ENCODE measurements around the gene DLL1.

DLL1 gene

DNA sequence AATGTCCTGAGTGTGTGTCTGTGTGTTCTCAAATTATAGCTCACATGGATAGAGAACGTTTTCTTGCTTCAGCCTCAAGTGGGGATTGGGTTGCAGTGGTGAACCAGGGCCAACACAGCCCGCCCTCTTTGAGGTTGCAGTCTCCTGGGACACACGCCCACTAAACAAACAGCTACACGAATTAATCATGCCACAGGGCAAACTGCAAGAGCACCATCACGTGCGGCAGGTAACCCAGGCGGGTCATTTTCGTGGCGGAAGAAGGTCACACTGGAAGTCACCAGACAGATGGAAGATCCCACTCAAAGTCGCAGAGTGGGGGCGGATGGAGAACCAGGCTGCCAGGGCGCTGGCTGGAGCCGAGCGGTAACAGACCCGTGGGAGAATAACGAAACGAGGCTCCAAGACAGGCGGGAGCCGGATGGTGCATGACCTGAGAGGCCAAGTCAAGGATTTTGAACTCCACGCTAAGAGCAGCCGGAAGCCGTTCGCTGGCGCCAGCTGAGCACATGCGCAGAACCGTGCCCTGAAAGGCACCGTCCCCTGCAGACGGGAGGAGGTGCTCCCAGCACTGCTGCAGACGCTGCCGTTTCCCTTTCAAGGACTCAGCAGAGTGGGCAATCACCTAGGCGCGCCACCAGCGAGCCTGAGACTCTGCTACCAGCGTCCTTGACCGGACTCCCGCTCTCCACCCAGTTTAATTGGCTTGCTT is 10.7 kb downstream of the DLL1 start:
- no peaks in the 10 kb centered on the region for H3K9me3 Mint-ChIP-seq (ENCODE audit: low read depth)
- peaks cover 32% of the 10 kb centered on the region for H3K4me1 Mint-ChIP-seq (ENCODE audit: low read depth)
- peak overlapping the region; percentile 29 for H3K27ac Mint-ChIP-seq
- peaks cover under 1% of the 10 kb centered on the region for H3K36me3 Mint-ChIP-seq
- peak overlapping the region; percentile 76 for H3K4me3 Mint-ChIP-seq
- H3K27me3 Mint-ChIP-seq, result no peaks in the 10 kb centered on the region

DNA sequence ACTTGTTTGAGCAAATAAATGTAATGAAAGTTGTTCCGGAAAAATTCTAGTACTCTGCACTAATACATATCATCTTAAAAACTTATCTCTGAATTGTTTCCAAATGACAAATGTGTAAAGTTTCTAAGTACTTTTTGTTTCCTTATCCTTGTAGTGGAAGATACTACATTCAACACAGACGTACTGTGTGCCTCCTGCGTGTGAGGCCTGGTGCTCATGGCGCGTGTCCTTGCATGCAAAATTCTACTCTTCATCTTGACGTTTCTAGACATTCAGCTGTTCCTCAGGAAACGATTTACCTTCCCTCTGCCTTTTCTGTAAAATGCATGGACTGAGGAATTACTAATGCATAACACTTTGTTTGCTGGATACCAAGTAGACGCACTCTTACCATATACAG is 11.5 kb downstream of the DLL1 start:
- H3K27me3 Mint-ChIP-seq, result no peaks in the 10 kb centered on the region
- H3K4me3 Mint-ChIP-seq, result no peak overlapping the region
- H3K9me3 Mint-ChIP-seq (ENCODE audit: low read depth), result no peaks in the 10 kb centered on the region
- H3K27ac Mint-ChIP-seq, result peak overlapping the region; percentile 52
- H3K36me3 Mint-ChIP-seq, result no peaks in the 10 kb centered on the region
- H3K4me1 Mint-ChIP-seq (ENCODE audit: low read depth), result peaks cover 32% of the 10 kb centered on the region

DNA sequence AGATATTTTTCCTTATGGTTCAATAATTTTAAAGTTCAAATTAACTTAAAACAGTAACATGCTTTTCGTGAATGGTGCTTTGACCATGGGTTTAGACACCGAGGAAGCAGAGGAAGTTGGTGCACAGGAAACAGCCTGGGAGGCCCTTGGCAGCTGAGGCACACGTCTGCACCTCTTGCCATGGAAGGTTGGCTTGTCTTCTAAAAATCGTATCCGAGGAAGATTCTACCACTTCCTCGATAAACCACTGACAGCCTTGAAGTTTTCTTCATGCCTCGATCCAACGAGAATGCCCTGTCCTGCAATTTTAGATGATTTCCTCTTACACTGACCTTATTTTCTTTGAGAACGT is 12.2 kb downstream of the DLL1 start:
- H3K4me3 Mint-ChIP-seq, result peak overlapping the region; percentile 54

DNA sequence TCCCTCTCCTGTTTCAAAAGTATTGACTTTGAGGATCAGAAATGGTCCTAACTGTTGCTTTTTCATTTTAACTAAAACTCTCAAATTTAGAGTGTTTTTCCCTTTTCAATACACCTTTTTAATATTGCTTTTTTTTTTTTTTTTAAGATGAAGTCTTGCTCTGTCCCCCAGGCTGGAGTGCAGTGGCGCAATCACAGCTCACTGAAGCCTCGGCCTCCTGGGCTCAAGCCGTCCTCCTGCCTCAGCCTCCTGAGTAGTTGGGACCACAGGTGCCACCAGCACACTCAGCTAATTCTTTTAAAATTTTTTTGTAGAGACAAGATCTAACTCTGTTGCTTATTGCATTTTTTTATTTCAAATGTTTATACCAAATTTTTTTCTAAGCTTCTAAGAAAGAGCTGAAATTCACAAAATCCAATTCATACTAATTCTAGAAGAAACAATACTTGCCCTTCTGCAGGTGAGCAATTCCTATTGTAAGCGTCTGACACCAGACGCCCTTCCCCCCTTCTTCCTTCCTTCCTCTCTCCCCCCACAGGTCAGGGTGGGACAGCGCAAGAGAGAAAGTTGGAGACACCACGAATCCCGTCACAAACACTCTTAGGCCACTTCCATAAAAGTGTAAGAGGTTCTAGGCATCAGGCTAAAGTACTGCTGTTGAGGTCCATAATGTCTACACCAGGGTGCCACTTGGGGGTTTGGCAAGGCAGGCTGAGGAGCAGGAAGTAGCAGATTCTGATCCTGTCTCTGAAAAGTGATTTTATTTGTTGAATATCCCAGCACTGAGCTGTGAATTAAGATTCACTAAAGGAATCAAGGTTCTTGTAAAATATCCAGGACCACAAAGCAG is 12.8 kb downstream of the DLL1 start:
- Mint-ChIP-seq H3K36me3 (no peaks in the 10 kb centered on the region), H3K27ac (peak overlapping the region; percentile 79), H3K4me3 (peak overlapping the region; percentile 54), H3K27me3 (no peaks in the 10 kb centered on the region), H3K4me1 (ENCODE audit: low read depth) (peaks cover 37% of the 10 kb centered on the region), H3K9me3 (ENCODE audit: low read depth) (no peaks in the 10 kb centered on the region)

More for the DNA sequence above, 12.2 kb downstream of the DLL1 start:
- H3K4me1 Mint-ChIP-seq (ENCODE audit: low read depth), result peaks cover 35% of the 10 kb centered on the region
- no peaks in the 10 kb centered on the region for H3K27me3 Mint-ChIP-seq
- peak overlapping the region; percentile 79 for H3K27ac Mint-ChIP-seq
- no peaks in the 10 kb centered on the region for H3K9me3 Mint-ChIP-seq (ENCODE audit: low read depth)
- no peaks in the 10 kb centered on the region for H3K36me3 Mint-ChIP-seq

DNA sequence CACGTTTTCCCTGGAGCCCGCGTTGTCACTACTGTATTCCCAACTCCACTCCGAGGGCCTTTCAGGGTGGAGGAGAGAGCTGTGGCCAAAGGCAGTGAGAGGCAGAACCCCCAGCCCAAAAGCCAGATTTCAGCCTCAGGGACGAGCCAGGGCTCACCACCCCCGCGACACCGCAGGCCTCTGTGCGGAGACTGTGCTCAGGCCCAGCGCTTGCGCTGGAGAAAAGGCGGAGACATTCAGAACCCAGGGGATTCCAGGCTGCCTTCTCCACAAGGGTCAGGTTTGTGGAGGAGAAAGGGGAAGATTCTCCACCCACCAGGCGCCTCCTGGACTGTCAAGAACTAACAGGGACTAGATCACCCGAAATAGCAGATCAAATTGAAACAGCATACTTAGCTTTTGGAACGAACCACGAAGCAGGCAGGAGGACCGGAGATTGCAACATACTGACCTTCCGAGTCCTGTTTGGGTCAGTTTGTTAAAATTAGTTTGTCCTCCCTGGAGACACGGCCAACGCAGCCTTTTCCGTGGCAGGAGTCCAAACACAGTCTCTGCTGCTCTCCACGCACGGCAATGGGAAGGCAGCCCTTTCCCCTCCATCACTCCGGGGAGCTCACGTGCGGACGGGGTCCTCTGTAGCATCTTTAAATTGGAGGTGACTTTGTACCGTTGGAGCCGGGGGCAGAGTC is 14.4 kb downstream of the DLL1 start:
- Mint-ChIP-seq H3K4me1 (ENCODE audit: low read depth) (peaks cover 50% of the 10 kb centered on the region), H3K27ac (no peak overlapping the region), H3K36me3 (no peaks in the 10 kb centered on the region), H3K27me3 (no peaks in the 10 kb centered on the region), H3K9me3 (ENCODE audit: low read depth) (no peaks in the 10 kb centered on the region), H3K4me3 (no peak overlapping the region)

DNA sequence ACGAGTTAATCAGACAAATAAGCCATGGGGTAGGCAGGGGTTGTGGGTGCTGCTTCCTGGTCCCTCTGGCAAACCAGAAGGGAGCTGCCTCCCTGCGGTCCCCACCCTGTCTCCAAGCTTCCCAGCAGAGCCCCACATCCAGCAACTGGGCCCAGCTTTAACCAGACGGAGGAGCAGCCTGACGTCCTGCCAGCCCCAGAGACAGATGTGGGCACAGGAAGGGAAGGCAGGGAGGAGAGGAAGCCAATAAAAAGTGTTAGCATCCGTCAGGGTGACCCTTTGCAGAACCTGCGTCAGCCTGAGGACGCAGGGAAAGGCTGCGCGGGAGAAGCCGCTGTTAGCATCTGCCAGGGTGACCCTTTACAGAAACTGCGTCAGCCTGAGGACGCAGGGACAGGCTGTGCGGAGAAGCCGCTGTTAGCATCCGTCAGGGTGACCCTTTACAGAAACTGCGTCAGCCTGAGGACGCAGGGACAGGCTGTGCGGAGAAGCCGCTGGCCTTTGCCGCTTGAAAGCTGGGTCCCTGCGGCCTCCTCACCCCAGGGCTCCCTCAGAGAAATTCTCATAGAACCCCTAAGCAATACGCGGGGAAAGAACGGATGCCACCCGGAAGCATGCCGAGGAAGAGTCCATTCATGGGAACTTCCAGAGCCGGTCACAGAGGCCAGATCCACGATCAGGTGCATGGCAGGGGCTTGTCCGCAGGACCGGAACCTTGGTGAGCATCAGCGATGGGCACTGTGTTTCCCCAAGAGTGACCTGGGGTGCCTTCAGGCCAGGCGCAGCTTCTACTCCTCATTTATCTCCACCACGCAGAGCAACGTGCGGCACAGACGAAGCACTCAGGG is 15.9 kb downstream of the DLL1 start:
- Mint-ChIP-seq H3K4me3 (no peak overlapping the region), H3K9me3 (ENCODE audit: low read depth) (no peaks in the 10 kb centered on the region), H3K36me3 (no peaks in the 10 kb centered on the region), H3K4me1 (ENCODE audit: low read depth) (peaks cover 53% of the 10 kb centered on the region), H3K27me3 (no peaks in the 10 kb centered on the region), H3K27ac (no peak overlapping the region)

DNA sequence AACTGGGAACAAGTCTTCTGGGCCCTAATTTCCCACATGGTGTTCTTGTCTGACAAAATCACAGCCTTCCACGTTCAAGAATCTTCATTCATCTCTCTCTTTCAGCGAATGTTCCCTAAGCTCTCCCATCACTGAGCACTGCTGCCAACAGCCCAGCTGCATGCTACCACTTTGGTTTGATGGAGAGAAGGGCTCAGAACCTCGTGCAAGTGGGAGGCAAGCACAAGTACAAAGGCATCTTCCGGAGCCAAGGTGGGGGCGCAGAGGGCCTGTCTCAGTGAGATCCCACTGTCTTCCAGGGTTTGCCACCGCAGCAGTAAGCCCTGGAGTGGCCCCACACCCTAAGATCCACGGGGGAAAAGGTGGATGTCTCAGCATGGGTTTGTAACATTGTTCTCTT is 17.2 kb downstream of the DLL1 start:
- Mint-ChIP-seq H3K36me3 (no peaks in the 10 kb centered on the region), H3K27me3 (no peaks in the 10 kb centered on the region), H3K4me1 (ENCODE audit: low read depth) (peaks cover 40% of the 10 kb centered on the region), H3K27ac (no peak overlapping the region), H3K9me3 (ENCODE audit: low read depth) (no peaks in the 10 kb centered on the region), H3K4me3 (peak overlapping the region; percentile 47)

DNA sequence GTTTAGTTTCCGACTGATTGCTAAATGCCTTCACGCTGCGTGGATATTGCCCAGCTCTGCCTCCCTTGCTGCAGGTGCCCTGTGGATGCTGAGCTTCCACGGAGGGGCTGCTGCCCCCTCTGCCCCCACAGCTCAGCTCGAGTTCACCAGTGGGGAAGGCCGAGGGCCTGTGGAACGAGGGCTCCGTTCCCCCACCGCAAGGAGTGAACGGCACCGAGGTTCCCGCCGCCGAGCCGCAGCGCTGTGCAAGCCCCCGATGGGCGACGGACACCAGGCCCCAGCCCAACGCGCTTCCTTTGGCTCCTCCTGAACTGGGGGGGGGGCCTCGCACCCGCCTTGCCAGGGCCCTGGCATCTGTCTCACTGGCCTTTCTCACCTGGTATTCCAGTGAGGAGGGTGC is 17.7 kb downstream of the DLL1 start:
- H3K36me3 Mint-ChIP-seq, result no peaks in the 10 kb centered on the region
- H3K9me3 Mint-ChIP-seq (ENCODE audit: low read depth), result no peaks in the 10 kb centered on the region
- H3K27ac Mint-ChIP-seq, result no peak overlapping the region
- H3K27me3 Mint-ChIP-seq, result no peaks in the 10 kb centered on the region
- peak overlapping the region; percentile 63 for H3K4me3 Mint-ChIP-seq
- peaks cover 35% of the 10 kb centered on the region for H3K4me1 Mint-ChIP-seq (ENCODE audit: low read depth)

GRCh38 chr6:170272341-170273065 is 18.4 kb downstream of the DLL1 start:
- H3K4me3 Mint-ChIP-seq, result peak overlapping the region; percentile 86
- peaks cover 30% of the 10 kb centered on the region for H3K4me1 Mint-ChIP-seq (ENCODE audit: low read depth)
- H3K36me3 Mint-ChIP-seq, result no peaks in the 10 kb centered on the region
- no peaks in the 10 kb centered on the region for H3K9me3 Mint-ChIP-seq (ENCODE audit: low read depth)
- peak overlapping the region; percentile 81 for H3K27ac Mint-ChIP-seq
- no peaks in the 10 kb centered on the region for H3K27me3 Mint-ChIP-seq

DNA sequence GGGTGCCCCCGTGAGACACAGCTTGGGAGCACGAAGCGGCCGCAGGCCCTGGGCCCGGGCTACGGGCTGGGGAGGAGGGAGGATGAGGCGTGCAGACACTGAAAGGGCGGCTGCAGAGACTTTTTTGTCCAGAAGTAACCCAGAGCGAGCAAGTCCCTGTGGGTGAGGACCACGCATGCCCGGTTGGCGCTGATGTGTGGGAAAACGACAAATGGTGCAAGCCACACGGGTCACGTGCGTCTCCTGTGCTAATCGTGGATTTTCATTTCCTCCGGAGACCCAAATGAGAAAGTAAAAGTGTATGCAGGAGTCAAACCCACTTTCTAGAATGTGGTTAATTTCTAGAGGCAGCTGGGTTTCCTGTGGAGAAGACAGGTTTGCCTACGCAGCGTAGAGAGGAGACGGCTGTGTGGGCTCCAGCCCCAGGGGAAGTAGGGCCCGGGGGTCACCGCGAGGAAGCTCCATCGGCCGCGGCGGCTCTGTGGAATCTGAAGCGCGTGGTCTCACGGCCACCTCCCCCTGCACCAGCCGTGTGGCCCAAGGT is 19.0 kb downstream of the DLL1 start:
- Mint-ChIP-seq H3K4me1 (ENCODE audit: low read depth) (peaks cover 25% of the 10 kb centered on the region), H3K27me3 (no peaks in the 10 kb centered on the region), H3K4me3 (peak overlapping the region; percentile 86), H3K36me3 (no peaks in the 10 kb centered on the region), H3K9me3 (ENCODE audit: low read depth) (no peaks in the 10 kb centered on the region), H3K27ac (peak overlapping the region; percentile 81)

DNA sequence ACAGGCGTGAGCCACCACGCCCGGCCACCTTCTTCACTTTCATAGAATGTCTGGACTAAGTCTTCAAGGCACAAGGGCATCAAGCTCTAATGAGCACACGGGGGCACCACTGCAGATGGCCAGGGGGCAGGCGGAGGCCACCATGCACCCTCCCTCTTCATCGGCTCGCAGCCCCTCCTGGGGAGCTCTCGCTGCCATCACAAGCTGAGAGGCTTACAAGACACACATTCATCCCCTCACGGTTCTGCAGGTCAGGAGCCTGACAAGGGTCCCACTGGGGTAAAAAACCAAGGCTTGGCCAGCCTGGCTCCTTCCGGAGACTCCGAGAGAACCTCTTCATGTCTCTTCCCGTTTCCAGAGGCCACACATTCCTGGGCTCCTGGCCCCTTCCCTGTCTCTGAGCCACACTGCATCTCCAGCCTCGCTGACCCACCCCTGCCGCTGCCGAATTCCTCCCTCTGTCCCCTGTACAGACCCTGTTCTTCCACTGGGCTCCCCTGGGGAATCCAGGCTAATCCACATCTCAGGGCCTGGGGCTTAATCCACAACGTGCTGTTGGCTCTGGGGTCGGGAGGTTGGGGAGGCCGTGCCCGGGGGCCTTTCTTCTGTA is 19.8 kb downstream of the DLL1 start:
- Mint-ChIP-seq H3K27ac (peak overlapping the region; percentile 81), H3K9me3 (ENCODE audit: low read depth) (no peaks in the 10 kb centered on the region), H3K27me3 (no peaks in the 10 kb centered on the region), H3K4me1 (ENCODE audit: low read depth) (peaks cover 25% of the 10 kb centered on the region), H3K36me3 (no peaks in the 10 kb centered on the region), H3K4me3 (peak overlapping the region; percentile 86)

DNA sequence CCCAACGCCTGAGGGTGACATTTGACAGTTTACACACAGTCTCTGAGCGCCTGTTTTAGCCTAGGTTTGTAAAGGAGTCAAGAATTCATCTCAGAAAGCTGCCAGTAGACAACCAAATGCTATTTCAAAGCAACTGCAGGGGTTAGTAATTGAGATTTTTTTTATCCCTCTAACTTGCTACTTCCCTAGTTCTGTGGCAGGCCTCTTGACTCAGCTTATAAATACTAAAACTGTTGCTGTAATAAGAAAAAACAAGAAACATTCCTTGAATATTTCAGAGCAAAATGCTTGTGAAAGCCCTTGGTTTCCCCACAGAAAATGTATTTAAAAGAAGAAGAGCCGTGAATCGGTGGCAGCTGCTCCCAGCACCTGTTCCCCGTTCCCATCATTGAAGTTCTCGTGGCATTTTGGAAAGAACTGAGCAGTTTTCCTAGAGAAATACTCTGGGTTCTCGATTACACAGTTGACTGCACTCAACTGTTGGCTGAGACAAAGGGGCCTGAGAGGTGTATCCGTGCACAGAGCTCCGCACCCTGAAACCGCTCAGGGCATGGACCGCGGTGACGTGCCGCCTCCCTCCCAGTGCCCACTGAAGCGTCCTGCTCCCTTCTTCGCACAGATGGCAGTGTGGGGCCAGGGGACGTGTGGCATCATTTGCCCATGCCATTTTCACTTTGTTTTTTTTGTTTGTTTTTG is 20.9 kb downstream of the DLL1 start:
- Mint-ChIP-seq H3K4me1 (ENCODE audit: low read depth) (peaks cover 25% of the 10 kb centered on the region), H3K27me3 (no peaks in the 10 kb centered on the region), H3K27ac (no peak overlapping the region), H3K36me3 (no peaks in the 10 kb centered on the region), H3K4me3 (no peak overlapping the region), H3K9me3 (ENCODE audit: low read depth) (no peaks in the 10 kb centered on the region)
